COLO668 (cell line): ENCODE results near the gene AHSP.
"Not testable (repeated sequence)": the region's sequence is repeated elsewhere in the genome, so short reads cannot be mapped to it uniquely, and the experiment has no call there.

Source experiments
- DNase-seq: peaks from one replicate; lab custom pipeline; 2025; ENCODE audit not compliant: unreplicated experiment; lab: John Stamatoyannopoulos, UW

AHSP gene

DNA sequence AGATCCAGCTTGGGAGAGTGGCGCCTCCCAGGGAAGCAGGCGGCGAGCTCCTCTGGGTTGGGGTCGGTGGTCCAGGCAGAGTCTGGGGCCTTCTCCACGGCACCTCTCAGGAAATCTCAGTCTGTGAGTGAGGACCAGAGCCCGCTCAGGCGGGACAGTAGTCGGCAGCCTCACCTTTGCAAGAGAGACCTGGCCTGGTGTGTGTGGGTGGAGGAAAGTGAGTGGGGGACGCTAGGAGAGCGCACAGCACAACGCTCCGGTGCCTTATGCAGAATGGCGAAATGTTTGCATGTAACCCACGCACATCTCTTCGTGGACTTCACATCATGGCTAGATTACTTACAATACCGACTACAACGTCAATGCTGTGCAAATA is 2.2 kb downstream of the AHSP start:
- no peak for DNase-seq

DNA sequence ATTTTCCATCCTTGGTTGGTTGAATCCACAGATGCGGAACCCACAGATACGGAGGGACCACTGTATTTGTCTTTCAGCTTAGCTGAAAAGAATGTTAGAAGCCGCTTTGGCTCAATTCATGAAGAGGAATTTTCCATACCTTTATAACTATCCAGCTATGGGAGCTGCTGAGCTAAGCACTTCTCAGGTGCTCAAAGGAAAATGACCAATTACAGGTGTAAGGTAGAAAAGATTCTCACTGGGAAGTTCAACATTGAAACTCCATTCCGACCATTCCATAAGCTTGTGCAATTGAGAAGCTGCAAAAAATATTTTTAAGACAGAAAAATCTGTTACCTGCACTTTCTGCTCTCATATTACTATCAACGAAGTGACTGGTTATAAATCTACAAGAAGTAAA is 2.7 kb downstream of the AHSP start:
- DNase-seq: no peak

DNA sequence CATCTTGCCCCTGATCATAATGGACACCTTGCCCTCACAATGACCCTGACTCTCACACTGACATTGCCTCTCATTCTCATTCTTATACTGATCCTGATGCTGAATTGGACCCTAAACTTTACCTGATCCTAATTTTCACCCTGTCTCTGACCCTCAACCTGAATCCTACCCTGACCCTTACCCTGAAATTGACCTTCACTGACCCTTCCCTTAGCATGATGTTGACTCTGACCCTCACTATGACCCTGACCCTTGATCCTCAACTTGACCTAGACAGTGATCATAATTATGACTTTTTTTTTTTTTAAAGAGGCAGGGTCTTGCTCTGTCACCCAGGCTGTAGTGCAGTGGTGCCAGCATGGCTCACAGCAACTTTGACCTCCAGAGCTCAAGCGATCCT is 3.4 kb downstream of the AHSP start:
- DNase-seq: no peak

DNA sequence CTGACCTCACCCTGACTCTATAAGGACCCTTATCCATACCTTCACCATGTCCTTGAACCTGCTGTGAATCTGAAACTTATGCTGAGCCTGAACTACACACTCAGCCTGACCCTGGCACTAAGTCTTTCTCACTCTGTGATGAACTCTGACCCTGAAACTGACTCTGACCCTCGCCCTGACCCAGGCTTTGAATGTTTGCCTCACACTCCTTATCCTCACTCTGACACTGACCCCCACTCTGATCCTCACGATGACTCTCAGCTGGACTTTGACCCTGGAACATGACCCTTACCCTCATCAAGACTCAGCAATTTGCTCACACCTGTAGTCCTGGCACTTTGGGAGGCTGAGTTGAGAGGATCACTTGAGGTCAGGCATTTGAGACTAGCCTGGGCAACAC is 4.4 kb downstream of the AHSP start:
- no peak for DNase-seq

DNA sequence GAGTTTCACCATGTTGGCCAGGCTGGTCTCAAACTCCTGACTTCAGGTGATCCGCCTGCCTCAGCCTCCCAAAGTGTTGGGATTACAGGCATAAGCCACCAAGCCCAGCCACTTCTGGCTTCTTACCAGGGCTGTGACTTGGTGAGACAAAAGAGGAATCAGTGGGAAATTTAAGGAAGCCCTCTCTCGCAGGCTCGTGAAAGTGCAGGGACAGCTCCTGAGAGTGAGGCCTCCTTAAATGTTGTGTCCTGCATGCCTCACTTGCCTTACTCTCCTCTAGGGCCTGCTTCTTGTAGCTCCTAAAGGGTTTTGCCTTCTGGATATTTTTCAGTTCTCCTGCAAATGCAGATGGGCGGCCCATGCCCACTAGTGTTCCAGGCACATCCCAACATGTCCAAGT is 5.2 kb downstream of the AHSP start:
- no peak for DNase-seq

DNA sequence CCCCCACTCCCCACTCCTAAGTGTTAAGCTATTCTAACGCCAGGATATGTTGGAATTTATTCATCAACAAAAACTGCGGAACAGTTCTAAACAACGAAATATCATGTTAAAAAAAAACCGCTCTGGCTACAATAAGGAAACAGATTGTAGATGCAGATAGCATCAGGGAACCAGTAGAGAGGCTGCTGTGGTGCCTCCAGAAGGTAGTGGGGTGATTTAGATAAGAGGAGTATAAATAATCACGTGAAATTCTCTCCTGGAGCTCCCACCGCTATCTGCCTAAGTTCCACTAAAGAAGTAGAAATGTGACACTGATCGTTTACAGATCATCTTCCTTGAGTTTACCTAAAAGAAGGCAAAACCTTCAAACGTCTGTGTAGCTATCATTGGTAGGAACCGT is 8.0 kb downstream of the AHSP start:
- DNase-seq: no peak

DNA sequence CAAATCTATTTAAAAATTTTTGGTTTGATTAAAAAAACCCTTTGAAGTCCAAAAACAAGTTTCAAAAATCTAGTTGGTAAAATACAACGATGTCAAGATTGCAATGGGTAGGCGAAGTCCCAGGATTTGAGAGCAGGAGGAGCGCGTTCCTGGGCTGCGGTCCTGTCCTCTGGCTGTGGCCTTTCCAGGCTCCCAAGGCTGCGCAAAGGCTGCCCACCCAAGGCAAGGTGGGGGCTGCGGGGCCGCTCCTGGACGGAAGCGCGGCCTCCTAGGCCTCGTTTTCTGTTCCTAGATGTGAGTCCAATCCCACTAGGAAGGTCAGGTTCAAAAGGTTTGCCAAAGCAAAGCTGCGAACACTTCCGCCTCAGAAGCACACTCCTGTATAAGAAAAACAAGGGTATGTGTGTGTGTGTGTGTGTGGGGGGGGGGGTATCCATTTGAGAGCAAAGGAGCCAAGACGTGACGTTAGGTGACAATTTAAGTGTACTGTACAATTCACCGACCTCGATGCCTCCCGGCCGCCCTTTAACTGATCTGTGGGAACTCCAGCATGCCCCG is 9.2 kb downstream of the AHSP start:
- DNase-seq: no peak

DNA sequence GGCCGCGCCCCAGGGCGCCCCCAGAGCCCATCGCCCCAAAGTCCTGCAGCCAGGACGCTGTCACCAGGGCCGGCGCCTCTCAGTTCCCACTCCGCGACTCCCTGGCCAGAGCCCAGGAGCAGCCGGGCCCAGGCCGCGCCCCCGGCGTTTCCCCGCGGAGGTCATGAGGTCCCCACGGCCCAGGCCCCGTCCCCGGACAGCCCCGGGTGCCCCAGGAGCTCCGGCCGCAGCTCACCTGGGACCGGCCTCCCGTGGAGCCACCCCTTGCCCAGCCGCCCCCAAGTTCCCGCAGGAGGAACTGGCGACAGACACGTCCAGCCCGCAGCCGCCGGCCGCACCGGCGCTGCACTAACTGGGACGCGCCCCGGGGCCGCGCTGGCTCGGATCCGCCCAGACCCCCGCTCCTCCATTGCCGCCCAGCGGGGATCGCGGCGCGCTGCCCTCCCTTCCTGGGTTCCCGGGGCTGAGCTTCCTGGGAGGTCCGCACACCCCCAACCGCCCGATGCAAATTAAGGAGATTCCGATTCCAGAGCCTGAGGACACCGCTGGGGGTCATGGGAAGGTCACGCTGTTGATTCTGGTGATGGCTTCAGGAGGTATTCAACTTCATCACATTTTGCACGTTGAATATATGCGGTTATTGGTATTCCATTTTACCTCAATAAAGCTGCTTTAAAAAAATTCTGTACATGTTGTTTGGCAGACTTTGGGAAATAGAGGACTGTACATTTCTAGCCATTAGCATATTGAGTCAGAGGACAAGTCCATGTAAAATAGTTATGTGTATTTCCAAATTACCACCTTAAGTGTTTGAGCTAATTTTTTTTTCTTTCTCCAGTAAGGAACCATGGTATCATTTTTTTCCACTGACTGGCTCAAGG is 9.9 kb downstream of the AHSP start:
- peak; percentile 14 for DNase-seq

DNA sequence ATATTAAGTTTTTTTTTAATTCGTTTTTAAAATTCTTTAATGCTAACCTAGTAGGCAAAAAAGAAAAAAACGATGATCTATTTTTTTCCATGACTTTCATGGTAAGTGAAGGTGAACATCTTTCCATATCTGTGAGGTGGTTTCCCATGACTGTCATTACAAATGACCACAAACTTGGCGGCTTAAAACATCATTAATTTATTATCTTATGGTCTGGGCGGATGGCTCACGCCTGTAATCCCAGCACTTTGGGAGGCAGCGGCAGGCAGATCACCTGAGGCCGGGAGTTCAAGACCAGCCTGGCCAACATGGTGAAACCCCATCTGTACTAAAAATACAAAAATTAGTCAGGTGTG is 10.5 kb downstream of the AHSP start:
- not testable (repeated sequence) for DNase-seq

DNA sequence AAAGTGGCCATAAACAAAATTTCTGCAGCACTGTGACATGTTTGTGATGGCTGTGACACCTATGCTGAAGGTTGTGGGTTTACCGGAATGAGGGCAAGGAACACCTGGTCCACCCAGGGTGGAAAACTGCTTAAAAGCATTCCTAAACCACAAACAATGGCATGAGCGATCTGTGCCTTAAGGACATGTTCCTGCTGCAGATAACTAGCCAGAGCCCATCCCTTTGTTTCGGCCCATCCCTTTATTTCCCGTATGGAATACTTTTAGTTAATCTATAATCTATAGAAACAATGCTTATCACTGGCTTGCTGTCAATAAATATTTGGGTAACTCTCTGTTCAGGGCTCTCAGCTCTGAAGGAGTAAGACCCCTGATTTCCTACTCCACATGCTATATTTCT is 12.1 kb downstream of the AHSP start:
- not testable (repeated sequence) for DNase-seq

DNA sequence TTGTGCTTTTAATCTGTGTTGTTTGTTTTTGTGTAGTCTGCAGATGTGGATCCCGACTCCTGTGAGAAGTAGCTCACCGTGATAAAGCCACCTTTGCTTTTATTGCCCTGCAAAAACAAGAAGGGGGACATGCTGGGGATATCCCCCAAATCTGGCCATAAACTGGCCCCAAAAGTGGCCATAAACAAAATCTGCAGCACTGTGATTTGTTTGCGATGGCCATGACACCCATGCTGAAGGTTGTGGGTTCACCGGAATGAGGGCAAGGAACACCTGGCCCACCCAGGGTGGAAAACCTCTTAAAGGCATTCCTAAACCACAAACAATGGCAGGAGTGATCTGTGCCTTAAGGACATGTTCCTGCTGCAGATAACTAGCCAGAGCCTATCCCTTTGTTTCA is 15.1 kb downstream of the AHSP start:
- DNase-seq: no peak

DNA sequence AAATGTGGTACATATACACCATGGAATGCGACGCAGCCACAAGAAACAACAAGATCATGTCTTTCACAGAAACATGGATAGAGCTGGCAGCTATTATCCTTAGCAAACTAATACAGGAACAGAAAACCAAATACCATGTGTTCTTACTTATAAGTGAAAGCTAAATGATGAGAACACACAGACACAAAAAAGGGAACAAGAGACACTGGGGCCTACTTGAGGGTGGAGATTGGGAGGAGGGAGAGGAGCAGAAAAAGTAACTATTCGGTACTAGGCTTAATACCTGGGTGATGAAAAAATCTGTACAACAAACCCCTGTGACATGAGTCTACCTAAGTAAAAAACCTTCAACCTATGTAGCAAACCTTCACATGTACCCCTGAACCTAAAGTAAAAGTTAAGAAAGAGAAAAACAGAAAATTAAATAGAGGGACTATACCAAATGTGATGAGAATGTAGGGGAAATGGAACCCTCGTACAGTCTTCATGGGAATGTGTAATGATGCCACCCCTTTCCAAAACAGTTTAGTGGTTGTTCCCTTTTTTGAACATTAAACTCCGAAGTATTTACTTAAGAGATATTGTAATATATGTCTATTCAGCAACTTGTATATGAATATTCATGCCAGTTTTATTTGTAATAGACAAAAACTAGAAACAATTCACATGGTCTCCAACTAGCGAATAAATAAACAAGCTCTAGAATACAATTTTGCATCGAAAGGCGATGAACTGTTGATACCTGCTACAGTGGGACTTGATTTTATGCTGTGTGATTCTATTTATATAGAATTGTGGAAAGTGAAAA is 33.9 kb downstream of the AHSP start:
- DNase-seq: no peak

DNA sequence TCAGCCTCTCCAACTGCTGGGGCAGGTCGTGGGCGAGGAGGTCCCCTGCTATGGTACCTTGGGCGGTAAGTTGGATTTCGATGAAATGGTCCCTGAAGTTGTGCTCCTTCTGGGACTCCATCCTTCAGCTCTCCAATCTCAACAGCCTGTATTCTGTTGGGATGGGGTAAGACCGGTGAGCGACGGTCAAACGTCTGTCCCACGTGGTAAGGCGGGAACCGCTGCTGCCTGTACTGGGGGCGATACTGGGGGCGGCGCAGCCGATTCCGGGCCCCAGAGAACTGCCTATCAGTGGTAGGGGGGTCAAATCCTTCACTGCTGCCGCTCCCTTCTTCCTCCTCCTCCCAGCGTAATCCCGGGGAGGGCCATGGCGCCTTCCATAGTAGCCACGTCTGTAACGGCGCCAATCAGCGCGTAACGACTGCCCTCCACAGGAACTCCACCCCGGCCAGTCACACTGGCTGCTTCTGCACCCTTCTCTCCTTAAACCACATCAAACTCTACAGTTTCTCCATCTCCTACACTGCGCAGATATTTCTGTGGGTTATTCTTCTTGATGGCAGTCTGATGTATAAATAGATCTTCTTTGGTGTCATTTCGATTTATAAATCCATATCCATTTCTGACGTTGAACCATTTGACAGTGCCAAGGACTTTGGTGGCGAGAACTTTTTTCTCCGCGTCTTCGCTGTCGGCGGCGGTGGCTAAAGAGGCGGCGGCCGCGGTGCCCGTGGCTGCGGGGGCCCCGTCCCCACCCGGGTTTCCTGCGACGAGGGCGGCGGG is 41.1 kb downstream of the AHSP start:
- DNase-seq: peak; percentile 24

DNA sequence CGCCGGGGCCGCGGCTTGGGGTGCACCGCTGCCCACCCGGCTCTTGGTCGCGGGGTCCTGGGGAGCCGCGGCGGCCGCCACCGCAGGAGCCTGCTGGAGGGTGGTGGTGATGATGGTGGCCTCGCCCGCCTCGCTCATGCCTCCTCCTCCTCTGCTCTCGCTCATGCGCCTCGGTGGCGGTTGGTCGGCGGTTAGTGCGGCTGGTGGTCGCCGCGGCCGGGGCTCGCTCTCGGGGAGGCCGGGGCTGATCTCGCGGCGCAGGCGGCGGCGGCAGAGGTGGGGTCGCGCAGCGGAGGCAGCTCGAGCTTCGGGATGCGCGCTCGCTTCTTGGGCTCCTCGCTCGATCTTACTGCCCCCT is 41.6 kb downstream of the AHSP start:
- no peak for DNase-seq

DNA sequence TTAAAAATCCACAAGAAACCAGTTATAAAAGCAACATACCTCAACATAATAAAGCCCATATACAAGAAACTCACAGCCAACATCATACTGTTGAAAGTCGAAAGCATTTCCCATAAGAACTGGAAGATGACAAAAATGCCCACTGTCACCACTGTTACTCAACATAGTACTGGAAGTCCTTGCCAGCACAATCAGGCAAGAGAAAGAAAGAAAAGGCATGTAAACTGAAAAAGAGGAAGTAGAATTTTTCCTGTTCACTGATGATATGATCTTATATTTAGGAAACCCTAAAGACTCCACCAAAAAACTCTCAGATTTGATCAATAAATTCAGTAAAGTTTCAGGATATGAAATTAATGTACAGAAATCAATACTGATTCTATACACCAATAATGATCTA is 45.1 kb downstream of the AHSP start:
- no peak for DNase-seq

DNA sequence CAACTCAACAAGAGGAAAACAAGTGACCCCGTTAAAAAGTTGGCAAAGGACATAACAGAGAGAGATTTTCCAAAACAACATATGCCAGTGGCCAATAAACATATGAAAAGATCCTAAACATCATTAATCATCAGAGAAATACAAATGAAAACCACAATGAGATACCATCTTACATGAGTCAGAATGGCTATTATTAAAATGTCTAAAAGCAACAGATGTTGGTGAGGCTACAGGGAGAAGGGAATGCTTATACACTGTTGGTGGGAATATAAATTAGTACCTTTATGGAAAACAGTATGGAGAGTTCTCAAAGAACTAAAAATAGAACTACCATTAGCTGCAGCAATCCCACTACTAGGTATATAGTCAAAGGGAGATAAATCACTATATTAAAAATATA is 46.5 kb downstream of the AHSP start:
- DNase-seq: not testable (repeated sequence)

DNA sequence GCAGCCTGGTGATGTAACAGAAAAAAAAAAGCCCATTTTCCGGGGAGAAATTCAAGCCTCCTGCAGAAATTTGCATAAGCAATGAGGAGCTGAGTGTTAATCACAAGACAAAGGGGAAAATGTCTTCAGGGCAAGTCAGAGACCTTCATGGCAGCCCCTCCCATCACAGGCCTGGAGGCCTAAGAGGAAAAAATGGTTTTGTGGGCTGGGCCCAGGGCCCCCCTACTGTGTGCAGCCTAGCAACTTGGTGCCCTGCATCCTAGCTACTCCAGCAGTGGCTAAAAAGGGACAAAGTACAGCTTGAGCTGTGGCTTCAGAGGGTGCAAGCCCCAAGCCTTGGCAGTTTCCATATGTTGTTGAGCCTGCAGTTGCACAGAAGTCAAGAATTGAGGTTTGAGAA is 49.7 kb downstream of the AHSP start:
- DNase-seq: no peak
